ENCODE results near the gene CTNNA3.
"Not testable (repeated sequence)": the region's sequence is repeated elsewhere in the genome, so short reads cannot be mapped to it uniquely, and the experiment has no call there.

Gene CTNNA3

DNA sequence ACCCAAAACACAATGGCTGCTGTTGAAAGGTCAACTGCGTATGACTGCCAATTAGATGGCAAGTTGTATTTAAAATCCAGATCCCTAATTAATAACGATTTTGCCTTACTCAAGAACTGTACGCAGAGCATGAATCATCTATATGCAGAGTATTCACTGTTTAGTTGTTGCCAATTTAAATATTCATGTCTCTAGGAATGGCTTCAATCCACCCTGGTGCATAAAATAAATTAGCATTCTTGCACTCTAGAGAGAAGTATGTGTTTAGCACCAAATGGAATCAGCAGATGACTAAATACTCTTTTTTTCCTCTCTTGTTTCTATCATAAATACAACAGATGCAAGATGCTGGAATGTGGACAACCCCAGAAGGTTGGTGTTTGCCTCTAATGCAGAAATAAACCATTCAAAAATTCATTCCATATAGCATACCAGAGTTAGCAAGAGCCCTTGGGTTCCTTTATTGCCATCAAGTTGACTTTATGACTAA, 449.9 kb downstream of the CTNNA3 start:
- H3K27me3 ChIP-seq (replicated peaks in 2 of 5; ENCODE audit: control insufficient read depth in 4 of 5, insufficient read depth in 5 of 5, low read length in 4 of 5): no peaks in the 10 kb centered on the region
- no peaks in the 10 kb centered on the region for H3K4me1 ChIP-seq (ENCODE audit: control extremely low read depth in 1 of 4, control insufficient read depth in 4 of 4, insufficient read depth in 4 of 4, low read length in 3 of 4)
- DNase-seq: no peak
- H3K9me3 ChIP-seq (ENCODE audit: control extremely low read depth in 1 of 5, control insufficient read depth in 4 of 5, insufficient read depth in 2 of 5, low read depth in 1 of 5, low read length in 4 of 5): no peaks in the 10 kb centered on the region
- ChIA-PET POLR2A (no interaction called here), CTCF (no interaction called here)
- H3K36me3 ChIP-seq (ENCODE audit: control insufficient read depth in 4 of 4, insufficient read depth in 4 of 4, low read length in 3 of 4): no peaks in the 10 kb centered on the region
- H3K27ac ChIP-seq (ENCODE audit: insufficient read depth in 1 of 2, low read depth in 1 of 2, low read length in 2 of 2, poor library complexity in 1 of 2, severe bottlenecking in 2 of 2): no peak overlapping the region
- WGBS (ENCODE audit: insufficient coverage): 86% methylated on average over 1 of the region's 3 CpGs
- H3K4me3 ChIP-seq (ENCODE audit: control insufficient read depth in 1 of 7, extremely low read depth in 1 of 7, insufficient read depth in 4 of 7, low read depth in 2 of 7, low read length in 6 of 7): no peak overlapping the region

DNA sequence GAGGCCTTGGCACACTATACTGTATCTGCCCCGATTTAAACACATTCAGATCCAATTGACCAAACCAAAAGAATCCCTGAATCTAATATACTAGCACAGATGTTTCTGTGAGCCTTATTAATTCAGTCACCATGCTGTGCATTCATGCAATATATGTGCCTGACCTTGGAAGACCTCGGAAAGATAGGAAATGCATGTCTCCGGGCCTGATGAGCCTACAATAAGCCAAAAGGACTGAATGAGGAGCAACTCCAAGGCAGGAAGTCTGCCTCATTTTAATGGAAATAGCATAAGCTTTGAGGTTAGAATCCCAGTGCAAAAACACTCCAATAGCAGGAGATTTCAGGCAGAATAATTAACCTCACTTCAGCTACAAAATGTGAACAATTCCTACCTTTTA, 453.5 kb downstream of the CTNNA3 start:
- H3K4me1 ChIP-seq (ENCODE audit: control extremely low read depth in 1 of 4, control insufficient read depth in 4 of 4, insufficient read depth in 4 of 4, low read length in 3 of 4): no peaks in the 10 kb centered on the region
- H3K4me3 ChIP-seq (ENCODE audit: control insufficient read depth in 1 of 7, extremely low read depth in 1 of 7, insufficient read depth in 4 of 7, low read depth in 2 of 7, low read length in 6 of 7): no peak overlapping the region
- no peaks in the 10 kb centered on the region for H3K9me3 ChIP-seq (ENCODE audit: control extremely low read depth in 1 of 5, control insufficient read depth in 4 of 5, insufficient read depth in 2 of 5, low read depth in 1 of 5, low read length in 4 of 5)
- DNase-seq: no peak
- ChIA-PET POLR2A (no interaction called here), CTCF (no interaction called here)
- H3K27me3 ChIP-seq (replicated peaks in 2 of 5; ENCODE audit: control insufficient read depth in 4 of 5, insufficient read depth in 5 of 5, low read length in 4 of 5): no peaks in the 10 kb centered on the region
- WGBS (ENCODE audit: insufficient coverage): 94% methylated on average over 2 of the region's 3 CpGs
- no peak overlapping the region for H3K27ac ChIP-seq (ENCODE audit: insufficient read depth in 1 of 2, low read depth in 1 of 2, low read length in 2 of 2, poor library complexity in 1 of 2, severe bottlenecking in 2 of 2)
- no peaks in the 10 kb centered on the region for H3K36me3 ChIP-seq (ENCODE audit: control insufficient read depth in 4 of 4, insufficient read depth in 4 of 4, low read length in 3 of 4)

DNA sequence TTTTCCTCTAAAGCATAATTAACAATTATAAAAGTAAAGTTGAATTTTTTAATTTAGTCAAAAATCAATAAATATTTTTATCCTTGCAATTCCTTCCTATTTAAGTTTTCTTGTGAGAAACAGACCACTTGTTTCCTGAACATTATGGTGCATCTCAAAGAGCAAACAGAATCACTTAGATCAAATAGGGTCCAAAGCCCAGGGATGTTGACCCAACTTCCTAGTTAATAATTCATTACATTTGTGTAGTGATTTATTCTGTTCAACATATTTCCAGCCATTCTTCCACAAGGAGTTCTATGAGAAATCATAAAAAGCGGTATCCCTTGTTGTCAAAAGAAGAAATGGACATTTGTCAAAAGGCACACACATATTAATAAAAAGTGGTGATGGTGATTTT, 454.5 kb downstream of the CTNNA3 start:
- no peaks in the 10 kb centered on the region for H3K27me3 ChIP-seq (replicated peaks in 2 of 5; ENCODE audit: control insufficient read depth in 4 of 5, insufficient read depth in 5 of 5, low read length in 4 of 5)
- no CpG with 5 or more reads among the region's 1 CpG for WGBS (ENCODE audit: insufficient coverage)
- POLR2A ChIA-PET: no interaction called here
- no peaks in the 10 kb centered on the region for H3K9me3 ChIP-seq (ENCODE audit: control extremely low read depth in 1 of 5, control insufficient read depth in 4 of 5, insufficient read depth in 2 of 5, low read depth in 1 of 5, low read length in 4 of 5)
- H3K36me3 ChIP-seq (ENCODE audit: control insufficient read depth in 4 of 4, insufficient read depth in 4 of 4, low read length in 3 of 4): no peaks in the 10 kb centered on the region
- no peak for DNase-seq
- H3K4me3 ChIP-seq (ENCODE audit: control insufficient read depth in 1 of 7, extremely low read depth in 1 of 7, insufficient read depth in 4 of 7, low read depth in 2 of 7, low read length in 6 of 7): no peak overlapping the region
- CTCF ChIA-PET: no interaction called here
- no peaks in the 10 kb centered on the region for H3K4me1 ChIP-seq (ENCODE audit: control extremely low read depth in 1 of 4, control insufficient read depth in 4 of 4, insufficient read depth in 4 of 4, low read length in 3 of 4)
- no peak overlapping the region for H3K27ac ChIP-seq (ENCODE audit: insufficient read depth in 1 of 2, low read depth in 1 of 2, low read length in 2 of 2, poor library complexity in 1 of 2, severe bottlenecking in 2 of 2)

DNA sequence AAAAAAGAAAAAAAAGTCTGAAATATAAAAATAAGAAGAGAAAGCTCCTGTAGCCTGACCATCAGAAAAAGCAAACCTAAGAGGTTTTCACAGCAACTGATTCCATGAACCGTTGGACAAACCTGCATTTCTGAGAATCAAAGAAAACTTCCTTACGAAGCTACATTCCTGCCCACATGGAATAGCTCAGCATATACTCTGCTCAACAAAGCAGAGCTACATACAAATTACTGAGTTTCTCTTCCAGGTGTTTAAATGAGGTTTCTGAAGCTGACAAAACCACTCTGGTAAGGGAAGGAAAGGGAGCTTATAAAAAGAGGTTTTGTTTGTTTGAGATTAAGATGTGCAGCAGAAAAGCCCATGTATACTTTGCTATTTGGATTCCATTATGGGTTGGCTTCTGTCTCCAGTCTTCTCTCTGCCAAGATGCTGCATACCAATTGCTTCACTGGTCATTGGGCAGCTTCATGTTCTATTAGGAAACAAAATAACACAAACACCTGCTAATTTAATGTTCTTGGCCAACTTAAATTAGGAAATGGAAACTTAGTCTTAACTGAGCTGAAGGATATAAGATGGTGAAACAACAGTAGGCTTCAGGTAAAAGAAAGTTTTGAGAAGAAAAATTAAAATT, 456.0 kb downstream of the CTNNA3 start:
- Histone ChIP-seq H3K9me3 (ENCODE audit: control extremely low read depth in 1 of 5, control insufficient read depth in 4 of 5, insufficient read depth in 2 of 5, low read depth in 1 of 5, low read length in 4 of 5) (no peaks in the 10 kb centered on the region), H3K4me1 (ENCODE audit: control extremely low read depth in 1 of 4, control insufficient read depth in 4 of 4, insufficient read depth in 4 of 4, low read length in 3 of 4) (no peaks in the 10 kb centered on the region), H3K36me3 (ENCODE audit: control insufficient read depth in 4 of 4, insufficient read depth in 4 of 4, low read length in 3 of 4) (no peaks in the 10 kb centered on the region), H3K27ac (ENCODE audit: insufficient read depth in 1 of 2, low read depth in 1 of 2, low read length in 2 of 2, poor library complexity in 1 of 2, severe bottlenecking in 2 of 2) (no peak overlapping the region), H3K4me3 (ENCODE audit: control insufficient read depth in 1 of 7, extremely low read depth in 1 of 7, insufficient read depth in 4 of 7, low read depth in 2 of 7, low read length in 6 of 7) (no peak overlapping the region), H3K27me3 (replicated peaks in 2 of 5; ENCODE audit: control insufficient read depth in 4 of 5, insufficient read depth in 5 of 5, low read length in 4 of 5) (no peaks in the 10 kb centered on the region)
- 100% methylated on average over 1 of the region's 2 CpGs for WGBS (ENCODE audit: insufficient coverage)
- CTCF ChIA-PET: no interaction called here
- no peak for DNase-seq
- POLR2A ChIA-PET: no interaction called here

DNA sequence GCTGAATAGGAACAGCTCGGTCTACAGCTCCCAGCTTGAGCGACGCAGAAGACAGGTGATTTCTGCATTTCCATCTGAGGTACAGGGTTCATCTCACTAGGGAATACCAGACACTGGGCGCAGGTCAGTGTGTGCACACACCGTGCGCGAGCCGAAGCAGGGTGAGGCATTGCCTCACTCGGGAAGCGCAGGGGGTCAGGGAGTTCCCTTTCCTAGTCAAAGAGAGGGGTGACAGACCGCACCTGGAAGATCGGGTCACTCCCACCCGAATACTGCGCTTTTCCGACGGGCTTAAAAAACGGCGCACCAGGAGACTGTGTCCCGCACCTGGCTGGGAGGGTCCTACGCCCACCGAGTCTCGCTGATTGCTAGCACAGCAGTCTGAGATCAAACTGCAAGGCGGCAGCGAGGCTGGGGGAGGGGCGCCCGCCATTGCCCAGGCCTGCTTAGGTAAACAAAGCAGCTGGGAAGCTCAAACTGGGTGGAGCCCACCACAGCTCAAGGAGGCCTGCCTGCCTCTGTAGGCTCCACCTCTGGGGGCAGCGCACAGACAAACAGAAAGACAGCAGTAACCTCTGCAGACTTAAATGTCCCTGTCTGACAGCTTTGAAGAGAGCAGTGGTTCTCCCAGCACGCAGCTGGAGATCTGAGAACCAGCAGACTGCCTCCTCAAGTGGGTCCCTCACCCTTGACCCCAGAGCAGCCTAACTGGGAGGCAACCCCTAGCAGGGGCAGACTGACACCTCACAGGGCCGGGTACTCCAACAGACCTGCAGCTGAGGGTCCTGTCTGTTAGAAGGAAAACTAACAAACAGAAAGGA, 465.1 kb downstream of the CTNNA3 start:
- H3K36me3 ChIP-seq (ENCODE audit: control insufficient read depth in 4 of 4, insufficient read depth in 4 of 4, low read length in 3 of 4); H3K4me1 ChIP-seq (ENCODE audit: control extremely low read depth in 1 of 4, control insufficient read depth in 4 of 4, insufficient read depth in 4 of 4, low read length in 3 of 4); H3K27me3 ChIP-seq (replicated peaks in 2 of 5; ENCODE audit: control insufficient read depth in 4 of 5, insufficient read depth in 5 of 5, low read length in 4 of 5); DNase-seq; CTCF ChIA-PET; H3K27ac ChIP-seq (ENCODE audit: insufficient read depth in 1 of 2, low read depth in 1 of 2, low read length in 2 of 2, poor library complexity in 1 of 2, severe bottlenecking in 2 of 2); POLR2A ChIA-PET; H3K9me3 ChIP-seq (ENCODE audit: control extremely low read depth in 1 of 5, control insufficient read depth in 4 of 5, insufficient read depth in 2 of 5, low read depth in 1 of 5, low read length in 4 of 5): not testable (repeated sequence)
- peak overlapping the region in 2 of 7 experiments; percentile 37 to 60 for H3K4me3 ChIP-seq (ENCODE audit: control insufficient read depth in 1 of 7, extremely low read depth in 1 of 7, insufficient read depth in 4 of 7, low read depth in 2 of 7, low read length in 6 of 7)
- 12% methylated on average over 18 of the region's 29 CpGs for WGBS (ENCODE audit: insufficient coverage)

DNA sequence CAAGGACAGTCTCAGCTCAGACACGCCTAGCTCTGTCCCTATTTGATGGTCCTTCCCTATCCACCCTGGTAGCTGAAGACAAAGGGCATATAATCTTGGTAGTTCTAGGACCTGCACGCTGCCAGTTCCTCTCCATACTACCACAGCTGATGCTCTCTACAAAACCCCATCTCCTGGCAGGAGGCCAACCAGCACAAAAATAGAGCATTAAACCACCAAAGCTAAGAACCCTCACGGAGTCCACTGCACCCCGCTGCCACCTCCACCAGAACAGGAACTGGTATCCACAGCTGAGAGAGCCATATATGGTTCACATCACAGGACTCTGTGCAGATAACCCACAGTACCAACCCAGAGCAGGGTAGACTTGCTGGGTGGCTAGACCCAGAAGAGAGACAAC, 470.8 kb downstream of the CTNNA3 start:
- DNase-seq: no peak
- POLR2A ChIA-PET: no interaction called here
- Histone ChIP-seq H3K9me3 (ENCODE audit: control extremely low read depth in 1 of 5, control insufficient read depth in 4 of 5, insufficient read depth in 2 of 5, low read depth in 1 of 5, low read length in 4 of 5) (peaks cover 0 to 2% (median 0%) of the 10 kb centered on the region in 5 experiments), H3K4me1 (ENCODE audit: control extremely low read depth in 1 of 4, control insufficient read depth in 4 of 4, insufficient read depth in 4 of 4, low read length in 3 of 4) (no peaks in the 10 kb centered on the region), H3K27me3 (replicated peaks in 2 of 5; ENCODE audit: control insufficient read depth in 4 of 5, insufficient read depth in 5 of 5, low read length in 4 of 5) (peaks cover 0 to 2% (median 0%) of the 10 kb centered on the region in 5 experiments), H3K4me3 (ENCODE audit: control insufficient read depth in 1 of 7, extremely low read depth in 1 of 7, insufficient read depth in 4 of 7, low read depth in 2 of 7, low read length in 6 of 7) (no peak overlapping the region), H3K36me3 (ENCODE audit: control insufficient read depth in 4 of 4, insufficient read depth in 4 of 4, low read length in 3 of 4) (no peaks in the 10 kb centered on the region), H3K27ac (ENCODE audit: insufficient read depth in 1 of 2, low read depth in 1 of 2, low read length in 2 of 2, poor library complexity in 1 of 2, severe bottlenecking in 2 of 2) (no peak overlapping the region)
- CTCF ChIA-PET: no interaction called here
- WGBS (ENCODE audit: insufficient coverage): 63% methylated on average over 3 of the region's 4 CpGs

DNA sequence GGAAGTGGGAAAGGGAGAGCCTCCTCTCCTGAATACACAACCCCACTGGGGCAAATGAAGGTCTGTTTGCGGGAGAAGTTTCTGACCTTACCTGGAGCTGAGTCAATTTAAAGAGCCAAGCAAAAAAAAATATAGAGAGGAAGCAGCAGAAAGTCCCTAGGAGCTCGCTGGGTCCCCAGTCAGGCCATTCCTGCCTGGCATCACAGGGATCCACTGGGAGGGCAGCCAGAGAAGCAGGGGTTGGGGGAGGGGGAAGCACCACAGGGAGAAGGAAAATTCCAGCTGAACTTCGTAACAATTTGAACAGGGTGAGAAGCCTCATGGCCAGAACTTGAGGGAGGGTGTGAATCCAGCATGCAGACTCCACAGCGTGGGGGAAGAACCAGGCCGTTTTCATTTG, 471.4 kb downstream of the CTNNA3 start:
- Histone ChIP-seq H3K27ac (ENCODE audit: insufficient read depth in 1 of 2, low read depth in 1 of 2, low read length in 2 of 2, poor library complexity in 1 of 2, severe bottlenecking in 2 of 2) (no peak overlapping the region), H3K27me3 (replicated peaks in 2 of 5; ENCODE audit: control insufficient read depth in 4 of 5, insufficient read depth in 5 of 5, low read length in 4 of 5) (no peaks in the 10 kb centered on the region), H3K4me1 (ENCODE audit: control extremely low read depth in 1 of 4, control insufficient read depth in 4 of 4, insufficient read depth in 4 of 4, low read length in 3 of 4) (no peaks in the 10 kb centered on the region), H3K4me3 (ENCODE audit: control insufficient read depth in 1 of 7, extremely low read depth in 1 of 7, insufficient read depth in 4 of 7, low read depth in 2 of 7, low read length in 6 of 7) (no peak overlapping the region), H3K9me3 (ENCODE audit: control extremely low read depth in 1 of 5, control insufficient read depth in 4 of 5, insufficient read depth in 2 of 5, low read depth in 1 of 5, low read length in 4 of 5) (peaks cover 0 to 2% (median 0%) of the 10 kb centered on the region in 5 experiments), H3K36me3 (ENCODE audit: control insufficient read depth in 4 of 4, insufficient read depth in 4 of 4, low read length in 3 of 4) (no peaks in the 10 kb centered on the region)
- no peak for DNase-seq
- POLR2A ChIA-PET: interaction anchor here (0.6 kb wide), 1 partner anchor 79 kb away, joined by 4 read pairs; no protein-coding TSS in a partner anchor
- CTCF ChIA-PET: no interaction called here
- WGBS (ENCODE audit: insufficient coverage): 78% methylated on average over 4 of the region's 5 CpGs
